NB4 (cell line): ENCODE measurements around the gene KDM4C.

ENCODE experiments used
- DNase-seq: peaks from one replicate; pipeline ENCODE4 v3.0.0; 2010; ENCODE audit warnings: low read depth
- H3K4me3 ChIP-seq: one replicate; pipeline ENCODE4 v1.5.1; 2011; ENCODE audit warnings: mild to moderate bottlenecking, low read depth, low read length, moderate library complexity
- CTCF ChIP-seq: IDR thresholded peaks from one replicate; pipeline ENCODE4 v1.5.1; 2012; ENCODE audit warnings: low read depth, low read length
- MYC ChIP-seq: IDR thresholded peaks from 2 replicates; pipeline ENCODE4 v1.6.1; 2011; ENCODE audit warnings: low read depth, low read length
- POLR2A ChIP-seq: IDR thresholded peaks from 2 replicates; pipeline ENCODE4 v1.6.1; 2011; ENCODE audit warnings: mild to moderate bottlenecking; ENCODE audit not compliant: insufficient read length; ENCODE audit errors: extremely low read depth
- TF ChIP-seq, protein P1 (sequence below): IDR thresholded peaks from 2 replicates; pipeline ENCODE4 v1.6.1; 2011; ENCODE audit warnings: low read depth, low read length

Gene KDM4C

GRCh38 chr9:6894135-6894534, 136.4 kb downstream of the KDM4C start:
- DNase-seq, result no peak
- no peak overlapping the region for H3K4me3 ChIP-seq
- no peak for TF ChIP-seq POLR2A
- TF ChIP-seq MYC, result no peak
- no peak for TF ChIP-seq CTCF
- TF ChIP-seq, protein P1, sequence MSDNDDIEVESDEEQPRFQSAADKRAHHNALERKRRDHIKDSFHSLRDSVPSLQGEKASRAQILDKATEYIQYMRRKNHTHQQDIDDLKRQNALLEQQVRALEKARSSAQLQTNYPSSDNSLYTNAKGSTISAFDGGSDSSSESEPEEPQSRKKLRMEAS, result no peak

DNA sequence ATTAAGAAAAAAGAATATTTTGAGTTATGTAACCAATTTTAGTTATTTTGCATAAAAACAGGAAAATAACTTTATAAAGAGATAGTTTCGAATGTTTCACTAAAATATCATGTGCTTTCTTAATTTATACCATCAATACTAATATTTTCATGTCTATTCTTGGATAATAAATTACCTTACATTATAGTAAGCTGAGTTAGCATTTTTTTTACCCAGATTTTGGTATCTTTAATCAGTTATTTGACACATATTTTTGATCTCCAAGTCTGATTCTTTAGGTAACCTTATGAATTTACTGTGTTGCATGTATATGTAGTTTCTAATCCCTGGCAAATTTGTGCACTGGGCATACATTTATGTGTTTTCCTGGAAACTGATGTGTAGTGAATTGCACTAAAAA, 138.0 kb downstream of the KDM4C start:
- TF ChIP-seq POLR2A (no peak), CTCF (no peak), MYC (no peak)
- TF ChIP-seq, protein P1, result no peak
- no peak for DNase-seq
- H3K4me3 ChIP-seq, result no peak overlapping the region

- DNase-seq, result no peak
- no peak overlapping the region for H3K4me3 ChIP-seq
- TF ChIP-seq CTCF (no peak), MYC (no peak), POLR2A (no peak)
- TF ChIP-seq, protein P1, result no peak
Observed at GRCh38 chr9:6896562-6896961, 138.8 kb downstream of the KDM4C start.

GRCh38 chr9:6897207-6897822, 139.5 kb downstream of the KDM4C start:
- TF ChIP-seq MYC (no peak), POLR2A (no peak), CTCF (no peak)
- TF ChIP-seq, protein P1, result no peak
- H3K4me3 ChIP-seq, result no peak overlapping the region
- no peak for DNase-seq

DNA sequence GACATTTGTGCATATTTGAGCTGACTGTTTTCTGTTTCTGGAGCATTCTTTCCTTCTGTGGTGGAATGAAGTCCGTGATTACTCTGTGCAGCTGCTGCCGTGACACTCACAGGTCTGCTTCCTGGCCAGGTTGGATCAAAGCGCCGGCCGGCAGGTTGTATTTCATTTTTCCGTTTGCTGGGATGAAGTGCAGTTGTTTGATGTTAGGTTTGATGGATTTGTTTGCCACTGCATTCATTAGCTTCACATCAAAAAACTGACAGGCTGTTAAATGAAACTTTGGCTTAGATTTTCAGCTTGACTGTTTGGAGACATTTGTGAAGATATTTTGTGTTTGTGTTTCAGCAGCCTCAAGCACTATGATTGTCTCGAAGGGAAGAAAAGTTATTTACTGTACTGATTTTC, 140.1 kb downstream of the KDM4C start:
- DNase-seq, result no peak
- no peak overlapping the region for H3K4me3 ChIP-seq
- TF ChIP-seq, protein P1, result no peak
- TF ChIP-seq MYC (no peak), CTCF (no peak)
